IMR-90 (cell line): Measurements from ENCODE around the gene CENATAC. TPM values are rescaled to one million over a fixed set of nuclear protein-coding genes. Genes with fewer than 3 reads are reported as not detected.

Experiments
- ATAC-seq: fragments of 200-7000 bp; cut with Tn5 transposase; 2 replicates; pipeline ENCODE4 v1.9.1; 2020; ENCODE audit warnings: low read depth, mild to moderate bottlenecking, moderate library complexity
- BruUV-seq: library from RNA; stranded (reverse); fragments of 400-500 nt; replicated peaks from 2 replicates; lab custom pipeline; 2021; lab: Mats Ljungman, UMichigan
- CTCF ChIA-PET: fragments of 300-600 bp; formaldehyde crosslinking; extraction: SDS; loops from one replicate; lab custom pipeline; 2021; ENCODE audit warnings: antibody characterized with exemption; lab: Yijun Ruan, JAX
- POLR2A ChIA-PET: fragments of 300-600 bp; sonication (Branson Sonifier 250); formaldehyde crosslinking; loops from one replicate; lab custom pipeline; 2022; ENCODE audit warnings: antibody characterized with exemption; ENCODE audit not compliant: unreplicated experiment; lab: Charles Lee
- DNase-seq: peaks from one replicate; pipeline ENCODE4 v3.0.0; 2013
- H2AFZ ChIP-seq: replicated peaks from 2 replicates; pipeline ENCODE3; 2013; ENCODE audit warnings: low read length, mild to moderate bottlenecking; ENCODE audit not compliant: poor library complexity
- H2AK5ac ChIP-seq: 2 replicates; pipeline ENCODE4 v1.6.1; 2013; ENCODE audit warnings: low read depth, low read length, inconsistent platforms
- H2AK9ac ChIP-seq: replicated peaks from 2 replicates; pipeline ENCODE3; 2013; ENCODE audit warnings: mild to moderate bottlenecking, low read depth, low read length, moderate library complexity; ENCODE audit not compliant: poor library complexity
- H2BK120ac ChIP-seq: 2 replicates; pipeline ENCODE4 v1.6.1; 2013; ENCODE audit warnings: low read depth, low read length, inconsistent platforms
- H2BK15ac ChIP-seq: 3 replicates; pipeline ENCODE4 v1.6.1; 2013; ENCODE audit warnings: low read depth, low read length, inconsistent platforms
- H2BK20ac ChIP-seq: 2 replicates; pipeline ENCODE4 v1.6.1; 2013; ENCODE audit warnings: low read depth, mild to moderate bottlenecking, inconsistent platforms, low read length, moderate library complexity
- H2BK5ac ChIP-seq: 2 replicates; pipeline ENCODE4 v1.6.1; 2013; ENCODE audit warnings: mild to moderate bottlenecking, low read depth, low read length, inconsistent platforms; ENCODE audit not compliant: poor library complexity, severe bottlenecking
- H3K14ac ChIP-seq: replicated peaks from 2 replicates; pipeline ENCODE4 v1.6.1; 2013; ENCODE audit warnings: low read depth, low read length, inconsistent platforms
- H3K18ac ChIP-seq: 2 replicates; pipeline ENCODE4 v1.6.1; 2013; ENCODE audit warnings: low read depth, low read length, control low read depth
- H3K23ac ChIP-seq: 2 replicates; pipeline ENCODE4 v1.6.1; 2013; ENCODE audit warnings: low read depth, low read length, inconsistent platforms
- H3K27ac ChIP-seq: 2 replicates; pipeline ENCODE4 v1.5.1; 2013; ENCODE audit warnings: mild to moderate bottlenecking, control low read depth, low read length; ENCODE audit not compliant: insufficient read depth
- H3K27me3 ChIP-seq: 2 replicates; pipeline ENCODE4 v1.6.1; 2013; ENCODE audit warnings: low read length; ENCODE audit not compliant: control insufficient read depth, insufficient read depth
- H3K36me3 ChIP-seq: 2 replicates; pipeline ENCODE4 v1.6.1; 2013; ENCODE audit warnings: low read length, mixed read lengths; ENCODE audit not compliant: control insufficient read depth, insufficient read depth
- H3K4ac ChIP-seq: 2 replicates; pipeline ENCODE4 v1.6.1; 2013; ENCODE audit warnings: low read depth, low read length, inconsistent platforms
- H3K4me1 ChIP-seq: 2 replicates; pipeline ENCODE4 v1.6.1; 2013; ENCODE audit warnings: low read length, mixed read lengths; ENCODE audit not compliant: control insufficient read depth, insufficient read depth
- H3K4me2 ChIP-seq: 2 replicates; pipeline ENCODE4 v1.6.1; 2013; ENCODE audit warnings: low read depth, mild to moderate bottlenecking, control low read depth, low read length, moderate library complexity
- H3K4me3 ChIP-seq: 2 replicates; pipeline ENCODE4 v1.5.1; 2013; ENCODE audit warnings: low read depth, mild to moderate bottlenecking, control low read depth, low read length, moderate library complexity; ENCODE audit not compliant: insufficient read depth
- H3K56ac ChIP-seq: 2 replicates; pipeline ENCODE4 v1.6.1; 2013; ENCODE audit warnings: low read length, inconsistent platforms; ENCODE audit not compliant: insufficient read depth; ENCODE audit errors: extremely low read depth
- H3K79me1 ChIP-seq, 2 experiments: 2 replicates each; pipeline ENCODE4 v1.6.1; 2013; ENCODE audit warnings: low read length in 2 of 2, inconsistent platforms in 1 of 2, low read depth in 1 of 2
- H3K9ac ChIP-seq: 2 replicates; pipeline ENCODE4 v1.6.1; 2013; ENCODE audit warnings: low read depth, low read length, control low read depth
- H3K9me1 ChIP-seq: 2 replicates; pipeline ENCODE4 v1.6.1; 2013; ENCODE audit warnings: low read length, inconsistent platforms; ENCODE audit not compliant: insufficient read depth
- H3K9me3 ChIP-seq: 2 replicates; pipeline ENCODE4 v1.6.1; 2013; ENCODE audit warnings: low read length; ENCODE audit not compliant: control insufficient read depth, insufficient read depth
- H4K20me1 ChIP-seq: 2 replicates; pipeline ENCODE4 v1.6.1; 2013; ENCODE audit warnings: low read length, inconsistent platforms; ENCODE audit not compliant: insufficient read depth
- H4K5ac ChIP-seq: 2 replicates; pipeline ENCODE4 v1.6.1; 2013; ENCODE audit warnings: mild to moderate bottlenecking, low read depth, low read length, control low read depth
- H4K8ac ChIP-seq, 2 experiments: 2 replicates each; pipeline ENCODE4 v1.6.1; 2013; ENCODE audit warnings: low read depth in 2 of 2, low read length in 2 of 2, control low read depth in 1 of 2, inconsistent platforms in 1 of 2
- H4K91ac ChIP-seq: 2 replicates; pipeline ENCODE4 v1.6.1; 2013; ENCODE audit warnings: low read depth, low read length, inconsistent platforms; ENCODE audit not compliant: insufficient read depth
- BHLHE40 ChIP-seq: fragments of 150-350 bp; IDR thresholded peaks from 2 replicates; pipeline ENCODE4 v1.6.1; 2016; ENCODE audit warnings: mild to moderate bottlenecking, low read depth, low read length
- CEBPB ChIP-seq: IDR thresholded peaks from 2 replicates; pipeline ENCODE4 v1.6.1; 2012; ENCODE audit warnings: low read depth, low read length, improper control_type of control experiment
- CHD1 ChIP-seq: IDR thresholded peaks from 2 replicates; pipeline ENCODE4 v1.6.1; 2012; ENCODE audit warnings: low read depth, low read length, improper control_type of control experiment
- FOS ChIP-seq: fragments of 150-350 bp; IDR thresholded peaks from 2 replicates; pipeline ENCODE4 v1.6.1; 2016; ENCODE audit warnings: low read depth, low read length
- MAFK ChIP-seq: IDR thresholded peaks from 2 replicates; pipeline ENCODE4 v1.6.1; 2012; ENCODE audit warnings: low read depth, low read length, improper control_type of control experiment
- MAZ ChIP-seq: IDR thresholded peaks from 2 replicates; pipeline ENCODE4 v1.6.1; 2012; ENCODE audit warnings: low read depth, mild to moderate bottlenecking, low read length, improper control_type of control experiment, moderate library complexity, borderline replicate concordance
- MXI1 ChIP-seq: IDR thresholded peaks from 2 replicates; pipeline ENCODE4 v1.6.1; 2012; ENCODE audit warnings: low read depth, mild to moderate bottlenecking, low read length, moderate library complexity, borderline replicate concordance
- NFE2L2 ChIP-seq: fragments of 150-350 bp; IDR thresholded peaks from 2 replicates; pipeline ENCODE4 v1.6.1; 2016; ENCODE audit warnings: low read depth, mild to moderate bottlenecking, low read length
- POLR2A ChIP-seq: IDR thresholded peaks from 2 replicates; pipeline ENCODE4 v1.6.1; 2012; ENCODE audit warnings: mild to moderate bottlenecking, low read depth, low read length
- RCOR1 ChIP-seq: IDR thresholded peaks from 2 replicates; pipeline ENCODE4 v1.6.1; 2012; ENCODE audit warnings: mild to moderate bottlenecking, low read length, improper control_type of control experiment; ENCODE audit not compliant: insufficient replicate concordance
- RFX5 ChIP-seq: IDR thresholded peaks from 2 replicates; pipeline ENCODE4 v1.8.0; 2012; ENCODE audit warnings: low read depth, mild to moderate bottlenecking, low read length, moderate library complexity
- SMC3 ChIP-seq: fragments of 150-350 bp; IDR thresholded peaks from 2 replicates; pipeline ENCODE4 v1.6.1; 2016; ENCODE audit warnings: low read depth, mild to moderate bottlenecking, antibody characterized with exemption, low read length, moderate library complexity
- WGBS, 2 experiments: methylation state at CpG; one replicate each; pipeline versions ENCODE4 v1.1.5 to v1.1.7; 2013; ENCODE audit warnings: missing lambda C conversion rate in 2 of 2; ENCODE audit not compliant: insufficient read length in 1 of 2; ENCODE audit errors: extremely low coverage in 2 of 2; 5-methylcytosine and 5-hydroxymethylcytosine counted together
- dilution Hi-C: fragments of 300-500 bp; cut with HindIII; formaldehyde crosslinking; loops from one replicate; pipeline ENCODE4 v1.14.3; 2018; ENCODE audit warnings: low sequenced_read_pairs; ENCODE audit not compliant: unreplicated experiment
- in situ Hi-C: fragments of 300-500 bp; cut with MboI; formaldehyde crosslinking; loops from 3 replicates; pipeline ENCODE4 v1.14.3; 2019; ENCODE audit warnings: low sequenced_read_pairs, inconsistent platforms, mixed read lengths
- intact Hi-C: fragments of 100-400 bp; cut with micrococcal nuclease; formaldehyde crosslinking; loops from 2 replicates; pipeline ENCODE4 v1.10.0; 2022
- polyA plus RNA-seq, 3 experiments: library from polyadenylated mRNA; depleted of rRNA; stranded (reverse); fragments of >200 nt; gene quantifications; 2 replicates each; pipeline ENCODE4 v1.2.3, GENCODE V29; 2012; ENCODE audit warnings: low replicate concordance in 1 of 3
- total RNA-seq: library from RNA; depleted of rRNA; stranded (reverse); fragments of >200 nt; gene quantifications from 2 replicates; pipeline ENCODE4 v1.2.3, GENCODE V29; 2012
- TF ChIP-seq, protein P1 (sequence below): fragments of 150-350 bp; IDR thresholded peaks from 2 replicates; pipeline ENCODE4 v1.6.1; 2017; ENCODE audit warnings: mild to moderate bottlenecking, antibody characterized with exemption, low read length, low read depth
- TF ChIP-seq, protein P2 (sequence below): fragments of 150-350 bp; IDR thresholded peaks from 2 replicates; pipeline ENCODE4 v1.6.1; 2016; ENCODE audit warnings: low read depth, mild to moderate bottlenecking, low read length, moderate library complexity, borderline replicate concordance
- TF ChIP-seq, protein P3 (sequence below): conservative IDR thresholded peaks from 2 replicates; pipeline ENCODE4 v1.5.1; 2012; ENCODE audit warnings: mild to moderate bottlenecking, low read depth, low read length, improper control_type of control experiment

The CENATAC gene
- total and polyA plus RNA-seq, 2 of the 4 experiments (the other 2 are of a cell fraction), result 13.1 to 16.7 TPM

DNA sequence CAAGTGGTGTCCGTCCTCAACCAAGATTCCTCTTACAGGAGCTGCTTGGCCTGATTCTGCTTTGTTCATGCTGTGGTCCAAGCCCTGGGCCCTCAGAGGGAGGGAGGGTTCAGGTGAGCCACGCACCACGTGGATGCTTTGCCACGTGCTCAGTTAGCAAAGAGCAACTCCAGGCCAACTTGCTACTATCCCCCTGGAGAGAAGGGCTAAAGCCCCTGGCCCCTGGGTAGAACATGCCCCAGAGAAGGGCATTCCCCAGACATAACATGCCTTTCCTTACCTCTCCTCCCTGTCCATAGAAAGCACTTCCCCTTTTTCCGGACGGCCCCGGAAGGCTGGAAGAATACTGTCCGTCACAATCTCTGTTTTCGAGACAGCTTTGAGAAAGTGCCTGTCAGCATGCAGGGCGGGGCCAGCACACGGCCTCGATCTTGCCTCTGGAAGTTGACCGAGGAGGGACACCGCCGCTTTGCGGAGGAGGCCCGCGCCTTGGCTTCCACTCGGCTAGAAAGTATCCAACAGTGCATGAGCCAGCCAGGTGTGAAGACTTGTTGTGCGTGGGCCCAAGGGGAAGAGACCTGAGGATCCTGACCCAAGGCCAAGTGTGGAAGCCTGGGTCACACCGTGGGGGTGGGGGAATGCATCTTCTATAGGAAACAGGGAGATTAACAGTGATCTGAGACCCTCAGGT lies 17.6 kb upstream of the CENATAC start:
- no peak overlapping the region for H2AK9ac ChIP-seq
- no peak overlapping the region for H2AK5ac ChIP-seq
- H3K9me3 ChIP-seq, result no peaks in the 10 kb centered on the region
- no peak overlapping the region for H3K4me2 ChIP-seq
- intact Hi-C loops (no loop called here), dilution Hi-C loops (no loop called here), in situ Hi-C loops (no loop called here)
- no peak overlapping the region for H2BK120ac ChIP-seq
- TF ChIP-seq MAFK (no peak), BHLHE40 (no peak), SMC3 (no peak), CHD1 (no peak), MAZ (no peak), NFE2L2 (no peak), MXI1 (no peak), POLR2A (no peak), FOS (no peak), RFX5 (no peak), CEBPB (no peak), RCOR1 (no peak)
- TF ChIP-seq, protein P1, sequence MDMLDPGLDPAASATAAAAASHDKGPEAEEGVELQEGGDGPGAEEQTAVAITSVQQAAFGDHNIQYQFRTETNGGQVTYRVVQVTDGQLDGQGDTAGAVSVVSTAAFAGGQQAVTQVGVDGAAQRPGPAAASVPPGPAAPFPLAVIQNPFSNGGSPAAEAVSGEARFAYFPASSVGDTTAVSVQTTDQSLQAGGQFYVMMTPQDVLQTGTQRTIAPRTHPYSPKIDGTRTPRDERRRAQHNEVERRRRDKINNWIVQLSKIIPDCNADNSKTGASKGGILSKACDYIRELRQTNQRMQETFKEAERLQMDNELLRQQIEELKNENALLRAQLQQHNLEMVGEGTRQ, result no peak
- TF ChIP-seq, protein P2, sequence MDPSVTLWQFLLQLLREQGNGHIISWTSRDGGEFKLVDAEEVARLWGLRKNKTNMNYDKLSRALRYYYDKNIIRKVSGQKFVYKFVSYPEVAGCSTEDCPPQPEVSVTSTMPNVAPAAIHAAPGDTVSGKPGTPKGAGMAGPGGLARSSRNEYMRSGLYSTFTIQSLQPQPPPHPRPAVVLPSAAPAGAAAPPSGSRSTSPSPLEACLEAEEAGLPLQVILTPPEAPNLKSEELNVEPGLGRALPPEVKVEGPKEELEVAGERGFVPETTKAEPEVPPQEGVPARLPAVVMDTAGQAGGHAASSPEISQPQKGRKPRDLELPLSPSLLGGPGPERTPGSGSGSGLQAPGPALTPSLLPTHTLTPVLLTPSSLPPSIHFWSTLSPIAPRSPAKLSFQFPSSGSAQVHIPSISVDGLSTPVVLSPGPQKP, result no peak
- TF ChIP-seq, protein P3, sequence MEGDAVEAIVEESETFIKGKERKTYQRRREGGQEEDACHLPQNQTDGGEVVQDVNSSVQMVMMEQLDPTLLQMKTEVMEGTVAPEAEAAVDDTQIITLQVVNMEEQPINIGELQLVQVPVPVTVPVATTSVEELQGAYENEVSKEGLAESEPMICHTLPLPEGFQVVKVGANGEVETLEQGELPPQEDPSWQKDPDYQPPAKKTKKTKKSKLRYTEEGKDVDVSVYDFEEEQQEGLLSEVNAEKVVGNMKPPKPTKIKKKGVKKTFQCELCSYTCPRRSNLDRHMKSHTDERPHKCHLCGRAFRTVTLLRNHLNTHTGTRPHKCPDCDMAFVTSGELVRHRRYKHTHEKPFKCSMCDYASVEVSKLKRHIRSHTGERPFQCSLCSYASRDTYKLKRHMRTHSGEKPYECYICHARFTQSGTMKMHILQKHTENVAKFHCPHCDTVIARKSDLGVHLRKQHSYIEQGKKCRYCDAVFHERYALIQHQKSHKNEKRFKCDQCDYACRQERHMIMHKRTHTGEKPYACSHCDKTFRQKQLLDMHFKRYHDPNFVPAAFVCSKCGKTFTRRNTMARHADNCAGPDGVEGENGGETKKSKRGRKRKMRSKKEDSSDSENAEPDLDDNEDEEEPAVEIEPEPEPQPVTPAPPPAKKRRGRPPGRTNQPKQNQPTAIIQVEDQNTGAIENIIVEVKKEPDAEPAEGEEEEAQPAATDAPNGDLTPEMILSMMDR, result no peak
- no peak overlapping the region for H3K56ac ChIP-seq
- no peak overlapping the region for H3K14ac ChIP-seq
- no peaks in the 10 kb centered on the region for H3K4me1 ChIP-seq
- no peak overlapping the region for H2BK15ac ChIP-seq
- no peak for DNase-seq
- 20% methylated on average over 2 of the region's 21 CpGs; no CpG with 5 or more reads in 1 of the 2 experiments for WGBS, 2 experiments
- peak; percentile 46 for ATAC-seq
- no peaks in the 10 kb centered on the region for H4K20me1 ChIP-seq
- BruUV-seq, result no TSS peak
- peaks cover 26% of the 10 kb centered on the region for H3K27me3 ChIP-seq
- H3K9ac ChIP-seq, result no peak overlapping the region
- H3K4me3 ChIP-seq, result no peak overlapping the region
- no peak overlapping the region for H3K18ac ChIP-seq
- H3K23ac ChIP-seq, result no peak overlapping the region
- ChIA-PET POLR2A (no interaction called here), CTCF (no interaction called here)
- no peak overlapping the region for H4K8ac ChIP-seq
- no peaks in the 10 kb centered on the region; the same call in 1 of the 2 replicates for H3K9me1 ChIP-seq
- H3K27ac ChIP-seq, result no peak overlapping the region
- no peaks in the 10 kb centered on the region for H3K36me3 ChIP-seq
- H4K5ac ChIP-seq, result no peak overlapping the region
- H2BK20ac ChIP-seq, result no peak overlapping the region
- peak overlapping the region; percentile 74 for H2AFZ ChIP-seq
- no peak overlapping the region for H3K4ac ChIP-seq
- H3K79me1 ChIP-seq, result no peaks in the 10 kb centered on the region
- no peak overlapping the region for H2BK5ac ChIP-seq
- H4K91ac ChIP-seq, result no peak overlapping the region
